Activated CD4-positive, alpha-beta T cell treated with anti-CD3 and anti-CD28 coated beads, Interleukin-2, amount 10 ng/mL, durations not matched to agents 7 days and 5 days (primary cell): ENCODE data around the gene RPL28. TPM values are rescaled to one million over a fixed set of nuclear protein-coding genes. Genes with fewer than 3 reads are reported as not detected.

Experiments used
- CTCF ChIA-PET: fragments of 350-600 bp; sonication (Branson Sonifier 250); formaldehyde crosslinking; loops from one replicate; lab custom pipeline; 2021; ENCODE audit warnings: antibody characterized with exemption; lab: Charles Lee
- POLR2A ChIA-PET: fragments of 350-600 bp; sonication (Branson Sonifier 250); formaldehyde crosslinking; loops from one replicate; lab custom pipeline; 2021; ENCODE audit warnings: antibody characterized with exemption; lab: Charles Lee
- DNase-seq: peaks from one replicate; pipeline ENCODE4 v3.0.0-alpha.2; 2020
- H3K27ac Mint-ChIP-seq: one replicate; pipeline ENCODE4 v1.8.0; 2021; ENCODE audit warnings: mild to moderate bottlenecking, moderate library complexity, mixed read lengths
- H3K27me3 Mint-ChIP-seq: one replicate; pipeline ENCODE4 v1.8.0; 2021; ENCODE audit warnings: mixed read lengths
- H3K36me3 Mint-ChIP-seq: one replicate; pipeline ENCODE4 v1.8.0; 2021; ENCODE audit warnings: low read depth, mixed read lengths
- H3K4me1 Mint-ChIP-seq: one replicate; pipeline ENCODE4 v1.8.0; 2021; ENCODE audit warnings: mixed read lengths
- H3K4me3 Mint-ChIP-seq: one replicate; pipeline ENCODE4 v1.8.0; 2021; ENCODE audit warnings: mild to moderate bottlenecking, moderate library complexity, mixed read lengths
- H3K9me3 Mint-ChIP-seq: one replicate; pipeline ENCODE4 v1.8.0; 2021; ENCODE audit warnings: mixed read lengths
- total RNA-seq, 2 experiments: library from RNA; stranded (reverse); gene quantifications; one replicate each; pipeline ENCODE4 v1.2.3, GENCODE V29; 2021

The RPL28 gene
- total RNA-seq, 2 experiments from 2014 or later: 3,109 to 3,457 TPM

DNA sequence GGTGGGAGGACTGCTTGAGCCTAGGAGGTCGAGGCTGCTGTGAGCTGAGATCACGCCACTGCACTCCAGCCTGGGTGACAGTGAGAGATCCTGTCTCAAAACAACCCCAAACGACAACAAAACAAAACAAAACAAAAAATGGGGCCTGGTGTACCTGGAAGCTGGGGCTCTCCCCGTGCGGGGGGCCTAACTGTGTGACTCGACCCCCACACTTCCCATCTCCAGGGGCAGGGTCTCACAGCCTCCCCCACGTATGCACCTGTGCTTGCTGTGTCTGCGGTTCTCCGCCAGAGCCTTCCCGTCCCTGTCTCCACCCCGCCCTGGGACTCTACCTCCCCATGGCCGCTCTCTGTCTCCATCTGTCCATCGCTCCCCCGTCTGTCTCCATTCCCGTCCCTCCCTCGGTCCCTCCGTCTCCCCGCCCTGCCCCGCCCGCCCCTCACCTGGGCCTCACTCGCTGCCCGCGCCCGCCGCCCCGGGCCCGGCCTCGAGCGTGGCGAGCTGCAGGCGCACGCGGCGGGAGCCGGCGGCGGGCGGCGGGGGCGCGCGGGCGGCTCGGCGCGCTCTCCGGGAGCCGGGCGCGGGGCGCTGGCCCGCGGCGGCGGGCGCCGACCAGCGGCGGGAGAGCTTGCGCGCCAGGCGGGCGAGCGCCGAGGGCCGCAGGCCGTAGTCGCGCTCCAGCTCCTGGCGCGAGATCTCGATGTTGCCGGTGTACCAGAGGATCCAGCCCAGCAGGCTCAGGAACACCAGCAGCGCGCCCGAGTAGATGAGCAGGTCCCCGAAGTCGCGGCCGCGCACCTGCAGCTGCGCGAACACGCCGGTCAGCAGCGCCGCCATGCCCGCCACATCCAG is 2.2 kb upstream of the RPL28 start:
- Mint-ChIP-seq H3K36me3 (peaks cover 41% of the 10 kb centered on the region), H3K4me3 (peak overlapping the region; percentile 88), H3K9me3 (no peaks in the 10 kb centered on the region), H3K27ac (peak overlapping the region; percentile 95), H3K4me1 (peaks cover 49% of the 10 kb centered on the region), H3K27me3 (no peaks in the 10 kb centered on the region)
- peak; percentile 56 for DNase-seq
- ChIA-PET CTCF (interaction anchor here (0.6 to 2.0 kb wide), 18 partner anchors 8 to 270 kb away, joined by 3 to 8 read pairs (median 4); no protein-coding TSS in a partner anchor), POLR2A (interaction anchor here (0.9 to 2.6 kb wide), 4 partner anchors 22 to 124 kb away, joined by 3 to 12 read pairs (median 4); partner anchors contain the start of genes PPP6R1 and UBE2S)

DNA sequence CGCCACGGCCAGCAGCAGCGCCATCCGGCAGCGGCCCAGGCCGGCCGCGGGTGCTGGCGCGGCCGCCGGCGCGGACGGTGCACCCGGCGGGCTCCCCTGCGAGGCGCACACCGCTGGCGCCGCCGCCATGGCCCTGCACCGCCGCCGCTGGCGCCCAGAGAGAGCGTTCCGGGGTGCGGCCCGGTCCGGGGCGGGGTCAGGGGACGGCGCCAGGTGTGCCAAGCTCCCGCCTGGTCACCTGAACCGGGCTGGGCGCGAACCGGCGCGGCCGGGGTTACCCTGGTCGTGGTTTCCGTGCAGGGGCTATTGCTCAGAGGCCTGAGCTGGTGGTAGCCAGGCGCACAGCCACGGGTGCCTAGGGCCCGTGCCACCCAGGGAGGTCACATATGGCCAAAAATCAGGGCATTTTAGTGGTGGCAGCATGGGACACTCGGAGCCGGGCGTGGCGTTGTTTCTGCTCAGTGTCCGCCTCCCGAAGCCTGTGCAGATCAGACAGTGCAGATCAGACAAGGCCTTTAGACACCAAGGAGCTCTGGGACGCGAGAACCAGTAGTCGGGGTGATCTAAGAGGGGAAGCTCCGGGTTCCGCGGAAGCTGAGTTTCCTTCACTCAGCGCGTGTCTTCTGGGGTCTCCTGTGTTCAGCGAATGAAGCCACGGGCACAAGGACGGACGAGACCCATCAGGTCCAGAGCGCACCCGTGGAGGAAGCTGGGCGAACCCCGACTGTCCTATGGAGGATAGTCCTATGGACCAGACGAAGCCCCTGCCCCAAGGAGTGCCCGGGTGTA is 1.4 kb upstream of the RPL28 start, which contains the start of gene TMEM238:
Gene TMEM238 (minus strand): TSS at position 162 of the 789 bp plus-strand sequence. CDS start 33 bp downstream, at position 129.
- CTCF ChIA-PET: interaction anchor here (0.7 to 2.0 kb wide), 16 partner anchors 9 to 269 kb away, joined by 3 to 8 read pairs (median 4); no protein-coding TSS in a partner anchor
- DNase-seq: peak; percentile 45
- Mint-ChIP-seq H3K27ac (peak within 1 kb of the TSS; percentile 96), H3K4me1 (peaks cover 54% of the 10 kb centered on the region), H3K36me3 (peaks cover 48% of the 10 kb centered on the region), H3K4me3 (peak within 1 kb of the TSS; percentile 99), H3K9me3 (no peaks in the 10 kb centered on the region), H3K27me3 (no peaks in the 10 kb centered on the region)
- POLR2A ChIA-PET: interaction anchor here (0.6 to 2.6 kb wide), 4 partner anchors 21 to 243 kb away, joined by 3 to 12 read pairs (median 4); partner anchors contain the start of genes PPP6R1 and UBE2S

DNA sequence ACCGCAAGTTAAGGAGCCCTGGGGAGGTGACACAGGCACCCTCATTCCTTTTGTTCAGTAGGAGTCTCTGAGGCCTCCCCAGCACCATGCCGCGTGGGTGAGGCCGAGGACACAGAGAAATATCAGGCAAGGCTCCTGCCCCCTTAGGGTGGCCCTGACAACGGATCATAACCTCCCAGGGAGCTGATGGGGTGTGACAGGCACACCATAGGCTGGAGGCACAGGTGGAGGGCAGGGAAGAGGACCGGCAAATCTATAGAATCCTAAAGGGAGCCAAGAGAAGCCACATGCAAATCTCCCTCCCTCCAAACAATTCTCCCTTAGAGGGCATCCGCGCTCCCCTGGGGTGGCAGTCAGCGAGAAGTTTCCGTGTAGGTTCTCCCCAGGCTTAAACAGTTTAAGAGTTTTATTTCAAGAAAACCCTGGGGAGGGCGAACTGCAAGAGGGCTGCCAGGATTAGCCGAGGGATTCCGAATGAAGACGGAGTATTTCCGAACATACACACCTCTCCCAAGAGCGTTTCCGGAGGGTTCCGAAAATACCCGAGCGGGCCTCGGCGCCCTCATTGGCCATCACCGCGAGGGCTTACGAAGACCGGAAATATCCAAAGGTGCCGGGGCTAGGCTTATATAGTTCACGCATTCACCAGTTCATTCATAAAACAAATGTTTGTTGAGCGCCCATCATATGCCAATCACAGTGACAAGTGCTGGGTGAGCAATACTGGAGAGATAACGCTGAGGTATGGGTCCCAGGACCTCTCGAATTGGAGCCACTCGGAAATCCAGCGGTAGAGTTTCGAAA is 610 bp upstream of the RPL28 start:
- Mint-ChIP-seq H3K27ac (peak overlapping the region; percentile 96), H3K9me3 (no peaks in the 10 kb centered on the region), H3K4me3 (peak overlapping the region; percentile 99), H3K4me1 (peaks cover 61% of the 10 kb centered on the region), H3K27me3 (no peaks in the 10 kb centered on the region), H3K36me3 (peaks cover 53% of the 10 kb centered on the region)
- peak; percentile 98 for DNase-seq
- CTCF ChIA-PET: interaction anchor here (0.9 to 1.5 kb wide), 7 partner anchors 10 to 84 kb away, joined by 3 to 5 read pairs (median 3); no protein-coding TSS in a partner anchor
- POLR2A ChIA-PET: interaction anchor here (0.6 to 2.6 kb wide), 3 partner anchors 22 to 244 kb away, joined by 3 to 12 read pairs (median 5); partner anchors contain the start of genes PPP6R1 and UBE2S

DNA sequence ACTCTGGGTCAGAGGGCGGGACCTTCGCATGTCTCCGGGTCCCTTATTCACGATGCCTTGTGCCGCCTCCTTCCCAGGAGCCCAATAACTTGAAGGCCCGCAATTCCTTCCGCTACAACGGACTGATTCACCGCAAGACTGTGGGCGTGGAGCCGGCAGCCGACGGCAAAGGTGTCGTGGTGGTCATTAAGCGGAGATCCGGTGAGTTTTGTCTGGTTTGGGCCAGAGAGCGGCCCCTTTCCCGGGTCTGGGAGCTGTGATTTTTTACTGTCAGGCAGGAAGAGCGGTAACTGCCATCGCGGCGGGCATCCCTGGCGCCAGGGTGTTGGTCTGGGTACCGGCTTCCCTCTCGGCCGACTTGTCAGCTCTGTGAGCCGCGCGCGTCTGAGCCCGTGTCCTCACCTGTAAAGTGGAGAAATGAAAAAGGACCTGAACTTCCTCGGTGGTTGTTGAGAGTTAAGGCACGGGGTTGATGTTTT is 800 bp downstream of the RPL28 start:
- CTCF ChIA-PET: interaction anchor here (0.8 kb wide), 1 partner anchor 268 kb away, joined by 4 read pairs; no protein-coding TSS in a partner anchor
- Mint-ChIP-seq H3K9me3 (no peaks in the 10 kb centered on the region), H3K27me3 (no peaks in the 10 kb centered on the region), H3K27ac (peak overlapping the region; percentile 96), H3K4me3 (peak overlapping the region; percentile 99), H3K4me1 (peaks cover 65% of the 10 kb centered on the region), H3K36me3 (peaks cover 56% of the 10 kb centered on the region)
- no peak for DNase-seq
- POLR2A ChIA-PET: no interaction called here

DNA sequence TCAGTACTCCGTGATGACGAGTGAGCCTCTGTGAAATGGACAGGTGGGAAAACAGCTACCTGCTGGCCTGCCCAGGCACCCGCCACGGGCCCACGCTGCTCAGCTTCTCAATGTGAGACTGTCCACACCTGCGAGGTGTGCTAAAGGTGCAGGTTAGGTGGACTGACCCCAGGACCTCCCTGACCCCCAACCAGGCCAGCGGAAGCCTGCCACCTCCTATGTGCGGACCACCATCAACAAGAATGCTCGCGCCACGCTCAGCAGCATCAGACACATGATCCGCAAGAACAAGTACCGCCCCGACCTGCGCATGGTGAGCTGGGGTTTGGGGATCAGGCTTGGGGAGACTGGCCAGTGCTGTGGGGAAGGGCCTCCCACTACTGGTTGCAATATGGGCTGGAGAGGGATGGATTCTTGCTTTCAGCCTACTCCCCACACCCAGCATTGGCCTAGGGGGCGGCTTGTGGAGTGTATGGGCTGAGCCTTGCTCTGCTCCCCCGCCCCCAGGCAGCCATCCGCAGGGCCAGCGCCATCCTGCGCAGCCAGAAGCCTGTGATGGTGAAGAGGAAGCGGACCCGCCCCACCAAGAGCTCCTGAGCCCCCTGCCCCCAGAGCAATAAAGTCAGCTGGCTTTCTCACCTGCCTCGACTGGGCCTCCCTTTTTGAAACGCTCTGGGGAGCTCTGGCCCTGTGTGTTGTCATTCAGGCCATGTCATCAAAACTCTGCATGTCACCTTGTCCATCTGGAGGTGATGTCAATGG is 2.2 kb downstream of the RPL28 start:
- H3K4me3 Mint-ChIP-seq: peak overlapping the region; percentile 99
- H3K4me1 Mint-ChIP-seq: peaks cover 52% of the 10 kb centered on the region
- no peak for DNase-seq
- ChIA-PET CTCF (interaction anchor here (1.0 to 2.4 kb wide), 3 partner anchors 9 to 108 kb away, joined by 3 to 7 read pairs (median 4); partner anchors contain the start of gene HSPBP1), POLR2A (no interaction called here)
- peak overlapping the region; percentile 25 for H3K27ac Mint-ChIP-seq
- no peaks in the 10 kb centered on the region for H3K9me3 Mint-ChIP-seq
- H3K27me3 Mint-ChIP-seq: no peaks in the 10 kb centered on the region
- H3K36me3 Mint-ChIP-seq: peaks cover 49% of the 10 kb centered on the region

DNA sequence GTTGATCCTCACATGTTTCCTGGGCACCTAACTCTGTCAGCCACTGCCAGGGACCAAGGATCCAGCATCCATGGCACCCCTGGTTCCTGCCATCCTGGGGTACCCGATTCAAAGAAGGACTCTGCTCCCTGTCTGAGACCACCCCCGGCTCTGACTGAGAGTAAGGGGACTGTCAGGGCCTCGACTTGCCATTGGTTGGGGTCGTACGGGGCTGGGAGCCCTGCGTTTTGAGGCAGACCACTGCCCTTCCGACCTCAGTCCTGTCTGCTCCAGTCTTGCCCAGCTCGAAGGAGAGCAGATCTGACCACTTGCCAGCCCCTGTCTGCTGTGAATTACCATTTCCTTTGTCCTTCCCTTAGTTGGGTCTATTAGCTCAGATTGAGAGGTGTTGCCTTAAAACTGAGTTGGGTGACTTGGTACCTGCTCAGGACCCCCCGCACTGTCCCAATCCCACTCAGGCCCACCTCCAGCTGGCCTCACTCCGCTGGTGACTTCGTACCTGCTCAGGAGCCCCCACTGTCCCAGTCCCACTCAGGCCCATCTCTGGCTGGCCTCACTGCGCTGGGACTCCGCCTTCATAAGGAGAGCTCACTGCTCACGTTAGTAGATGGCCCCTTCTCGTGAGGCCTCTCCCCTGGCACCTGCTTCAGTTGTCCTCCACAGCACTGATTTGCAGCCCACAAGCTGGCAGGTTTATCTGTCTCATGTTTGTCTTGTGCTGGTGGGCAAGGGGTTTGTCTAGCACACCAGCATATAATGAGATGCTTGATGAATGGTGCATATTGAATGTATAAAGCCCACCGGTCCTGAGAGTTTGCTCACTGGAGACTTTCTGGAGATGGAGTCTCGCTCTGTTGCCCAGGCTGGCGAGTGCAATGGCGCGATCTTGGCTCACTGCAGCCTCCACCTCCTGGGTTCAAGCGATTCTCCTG is 3.9 kb downstream of the RPL28 start:
- peaks cover 49% of the 10 kb centered on the region for H3K36me3 Mint-ChIP-seq
- ChIA-PET CTCF (interaction anchor here (2.4 kb wide), 1 partner anchor 13 kb away, joined by 7 read pairs; no protein-coding TSS in a partner anchor), POLR2A (no interaction called here)
- DNase-seq: no peak
- peaks cover 42% of the 10 kb centered on the region for H3K4me1 Mint-ChIP-seq
- peak overlapping the region; percentile 42 for H3K27ac Mint-ChIP-seq
- peak overlapping the region; percentile 13 for H3K4me3 Mint-ChIP-seq
- H3K9me3 Mint-ChIP-seq: no peaks in the 10 kb centered on the region
- no peaks in the 10 kb centered on the region for H3K27me3 Mint-ChIP-seq

DNA sequence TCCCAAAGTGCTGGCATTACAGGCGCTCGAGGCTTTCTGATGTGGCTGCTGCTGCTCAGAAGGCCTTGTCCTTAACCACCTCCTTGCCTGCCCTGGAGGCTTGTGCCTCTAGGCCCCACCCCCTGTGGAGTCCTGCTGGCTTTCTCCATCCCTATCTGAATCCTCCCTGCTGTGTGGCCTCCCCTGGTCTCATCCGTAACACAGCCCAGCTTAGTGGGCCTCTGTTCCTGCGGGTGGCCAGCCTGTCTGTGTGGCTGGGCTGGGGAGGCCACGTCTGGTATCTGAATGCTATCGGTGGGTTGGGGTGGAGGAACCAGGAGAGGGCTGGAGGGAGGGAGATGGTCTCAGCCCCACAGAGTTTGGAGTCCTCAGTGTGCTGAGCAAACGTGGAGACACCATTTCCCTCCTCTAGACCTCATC is 4.7 kb downstream of the RPL28 start:
- POLR2A ChIA-PET: no interaction called here
- no peak for DNase-seq
- Mint-ChIP-seq H3K4me3 (no peak overlapping the region), H3K36me3 (peaks cover 49% of the 10 kb centered on the region), H3K9me3 (no peaks in the 10 kb centered on the region), H3K27me3 (no peaks in the 10 kb centered on the region), H3K4me1 (peaks cover 39% of the 10 kb centered on the region), H3K27ac (no peak overlapping the region)
- CTCF ChIA-PET: no interaction called here

DNA sequence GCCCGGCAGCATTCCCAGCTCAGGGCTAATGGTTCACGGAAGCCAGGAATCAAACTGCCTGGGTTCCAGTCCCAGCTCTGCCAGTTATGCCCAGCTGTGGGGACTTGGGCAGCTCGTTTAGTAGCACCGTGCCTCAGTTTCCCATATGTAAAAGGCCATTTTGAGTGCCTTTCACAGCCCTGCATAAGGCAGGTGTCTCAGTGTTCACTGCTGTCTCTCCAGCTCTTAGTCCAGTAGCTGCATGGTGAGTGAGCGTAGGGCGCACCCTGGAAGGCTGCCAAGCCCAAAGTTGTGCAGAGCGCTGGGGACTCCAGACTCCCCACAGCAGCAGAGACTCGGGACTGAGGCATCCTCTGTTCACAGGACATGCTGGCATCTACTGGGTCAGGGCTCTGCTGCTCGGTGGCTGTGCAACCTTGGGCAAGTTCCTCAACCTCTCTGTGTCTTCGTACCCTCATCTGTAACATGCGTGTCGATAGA is 5.5 kb downstream of the RPL28 start:
- no peak for DNase-seq
- Mint-ChIP-seq H3K36me3 (peaks cover 44% of the 10 kb centered on the region), H3K27ac (no peak overlapping the region), H3K4me1 (peaks cover 39% of the 10 kb centered on the region), H3K9me3 (no peaks in the 10 kb centered on the region), H3K27me3 (no peaks in the 10 kb centered on the region), H3K4me3 (no peak overlapping the region)
- ChIA-PET POLR2A (no interaction called here), CTCF (interaction anchor here (0.8 kb wide), 1 partner anchor 10 kb away, joined by 3 read pairs; no protein-coding TSS in a partner anchor)

DNA sequence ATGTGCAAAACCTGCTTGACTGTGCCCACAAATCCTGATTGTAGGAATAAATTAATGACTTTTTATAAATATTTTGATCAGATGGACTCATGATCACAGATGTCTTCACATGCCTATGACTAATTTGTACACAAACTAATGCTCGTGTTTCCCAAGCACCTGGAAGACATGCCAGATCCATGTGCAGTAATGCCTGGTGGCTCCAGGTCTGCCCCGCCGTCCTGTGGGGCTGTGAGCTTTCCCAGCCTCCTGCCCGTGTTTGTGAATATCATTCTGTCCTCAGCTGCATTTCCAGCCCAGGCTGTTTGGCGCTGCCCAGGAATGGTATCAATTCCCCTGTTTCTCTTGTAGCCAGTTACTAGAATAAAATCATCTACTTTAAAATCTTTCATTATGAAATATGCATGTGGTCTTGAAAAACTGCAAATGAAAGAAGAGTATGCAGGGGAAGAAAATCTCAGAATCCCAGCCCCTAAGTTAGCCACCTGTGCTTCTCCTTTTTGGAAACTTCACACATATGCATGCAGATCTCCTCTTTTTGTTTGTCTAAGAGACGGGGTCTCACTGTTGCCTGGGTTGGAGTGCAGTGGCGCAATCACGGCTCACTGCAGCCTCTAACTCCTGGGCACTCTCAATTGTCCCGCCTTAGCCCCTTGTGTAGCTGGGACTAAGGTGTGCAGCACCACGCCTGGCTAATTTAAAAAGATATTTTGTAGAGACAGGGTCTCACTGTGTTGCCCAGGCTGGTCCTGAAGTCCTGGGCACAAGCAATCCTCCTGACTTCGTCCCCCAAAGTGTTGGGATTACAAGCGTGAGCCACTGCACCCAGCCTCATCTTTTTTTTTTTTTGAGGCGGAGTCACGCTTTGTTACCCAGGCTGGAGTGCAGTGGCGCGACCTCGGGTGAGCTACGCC is 6.2 kb downstream of the RPL28 start:
- no peaks in the 10 kb centered on the region for H3K27me3 Mint-ChIP-seq
- no peaks in the 10 kb centered on the region for H3K9me3 Mint-ChIP-seq
- H3K4me3 Mint-ChIP-seq: no peak overlapping the region
- H3K27ac Mint-ChIP-seq: peak overlapping the region; percentile 25
- H3K36me3 Mint-ChIP-seq: peaks cover 37% of the 10 kb centered on the region
- no peak for DNase-seq
- peaks cover 34% of the 10 kb centered on the region for H3K4me1 Mint-ChIP-seq
- ChIA-PET POLR2A (interaction anchor here (0.7 kb wide), 1 partner anchor 256 kb away, joined by 3 read pairs; no protein-coding TSS in a partner anchor), CTCF (interaction anchor here (0.8 kb wide), 1 partner anchor 9 kb away, joined by 3 read pairs; no protein-coding TSS in a partner anchor)
